ENCODE data around the gene KRT24.

DNA sequence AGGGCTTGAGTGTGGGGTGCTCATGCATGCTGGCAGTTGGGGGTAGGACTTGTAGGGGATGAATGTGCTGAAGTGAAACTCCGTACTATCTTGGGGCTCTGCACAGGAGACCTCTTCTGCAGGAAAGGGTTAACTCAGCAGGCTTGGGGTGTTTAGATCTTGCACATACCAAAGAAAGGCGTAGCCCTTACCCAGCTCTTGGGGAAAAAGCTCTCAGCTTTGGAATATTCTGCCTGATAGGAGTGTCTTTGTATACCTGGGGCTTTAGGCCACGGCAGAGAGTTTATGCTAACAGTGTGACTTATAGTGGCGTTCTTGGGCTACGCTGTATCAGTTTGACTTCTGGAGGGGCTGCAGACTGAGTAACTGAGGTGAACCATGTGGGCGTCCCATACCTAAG lies 30.5 kb upstream of the KRT24 start:
- TF ChIP-seq, protein P1, sequence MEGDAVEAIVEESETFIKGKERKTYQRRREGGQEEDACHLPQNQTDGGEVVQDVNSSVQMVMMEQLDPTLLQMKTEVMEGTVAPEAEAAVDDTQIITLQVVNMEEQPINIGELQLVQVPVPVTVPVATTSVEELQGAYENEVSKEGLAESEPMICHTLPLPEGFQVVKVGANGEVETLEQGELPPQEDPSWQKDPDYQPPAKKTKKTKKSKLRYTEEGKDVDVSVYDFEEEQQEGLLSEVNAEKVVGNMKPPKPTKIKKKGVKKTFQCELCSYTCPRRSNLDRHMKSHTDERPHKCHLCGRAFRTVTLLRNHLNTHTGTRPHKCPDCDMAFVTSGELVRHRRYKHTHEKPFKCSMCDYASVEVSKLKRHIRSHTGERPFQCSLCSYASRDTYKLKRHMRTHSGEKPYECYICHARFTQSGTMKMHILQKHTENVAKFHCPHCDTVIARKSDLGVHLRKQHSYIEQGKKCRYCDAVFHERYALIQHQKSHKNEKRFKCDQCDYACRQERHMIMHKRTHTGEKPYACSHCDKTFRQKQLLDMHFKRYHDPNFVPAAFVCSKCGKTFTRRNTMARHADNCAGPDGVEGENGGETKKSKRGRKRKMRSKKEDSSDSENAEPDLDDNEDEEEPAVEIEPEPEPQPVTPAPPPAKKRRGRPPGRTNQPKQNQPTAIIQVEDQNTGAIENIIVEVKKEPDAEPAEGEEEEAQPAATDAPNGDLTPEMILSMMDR (IDR thresholded peaks at IDR 0.05; ENCODE audit: low read depth, low read length), result no peak
- no peak for TF ChIP-seq POLR2A (IDR thresholded peaks at IDR 0.05; ENCODE audit: extremely low read depth, insufficient read length)
- TF ChIP-seq, protein P2, sequence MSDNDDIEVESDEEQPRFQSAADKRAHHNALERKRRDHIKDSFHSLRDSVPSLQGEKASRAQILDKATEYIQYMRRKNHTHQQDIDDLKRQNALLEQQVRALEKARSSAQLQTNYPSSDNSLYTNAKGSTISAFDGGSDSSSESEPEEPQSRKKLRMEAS (IDR thresholded peaks at IDR 0.05; ENCODE audit: low read depth, low read length), result no peak
